PFSK-1 (cell line): Measurements from ENCODE around the gene RGS19.

Experiments used
- FOXP2 ChIP-seq: optimal IDR thresholded peaks from 2 replicates; pipeline ENCODE3; 2011; ENCODE audit warnings: borderline replicate concordance, control low read depth, inconsistent platforms; ENCODE audit not compliant: insufficient read depth; ENCODE audit errors: extremely low read length, extremely low read depth
- POLR2AphosphoS5 ChIP-seq: IDR thresholded peaks from 2 replicates; pipeline ENCODE4 v1.6.1; 2012; ENCODE audit warnings: low read depth, mild to moderate bottlenecking, control low read depth, low read length, moderate library complexity
- SIN3A ChIP-seq: IDR thresholded peaks from 2 replicates; pipeline ENCODE4 v1.6.1; 2012; ENCODE audit warnings: mild to moderate bottlenecking, low read length, moderate library complexity, borderline replicate concordance; ENCODE audit not compliant: insufficient read depth
- TAF1 ChIP-seq: IDR thresholded peaks from 2 replicates; pipeline ENCODE4 v1.6.1; 2012; ENCODE audit warnings: low read length, control low read depth, borderline replicate concordance; ENCODE audit not compliant: insufficient read depth
- TF ChIP-seq, protein P1 (sequence below), 2 experiments: IDR thresholded peaks; 2 replicates each; pipeline versions ENCODE4 v1.6.1 to v1.8.0; 2011 to 2012; ENCODE audit warnings: low read depth in 2 of 2, low read length in 2 of 2, control low read depth in 1 of 2, inconsistent platforms in 1 of 2, mild to moderate bottlenecking in 1 of 2, moderate library complexity in 1 of 2; ENCODE audit not compliant: insufficient read depth in 1 of 2

The RGS19 gene

DNA sequence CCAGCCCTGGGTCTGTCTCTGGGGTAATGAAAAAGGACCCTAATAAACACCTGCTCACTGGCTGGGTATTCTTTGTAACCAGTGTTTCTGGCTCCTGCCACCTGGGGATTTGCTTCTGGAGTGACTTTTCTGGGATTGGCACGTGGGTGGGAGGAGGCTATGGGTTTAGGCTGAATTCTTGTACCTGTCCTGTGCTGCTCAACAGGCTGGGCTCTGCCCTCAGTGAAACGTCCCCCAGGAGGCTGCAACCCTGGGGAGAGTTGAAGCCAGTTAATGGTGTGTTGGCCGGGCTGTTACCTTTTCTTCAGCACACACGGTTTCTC is 21.2 kb upstream of the RGS19 start:
- TF ChIP-seq TAF1 (no peak), FOXP2 (no peak), POLR2AphosphoS5 (no peak), SIN3A (no peak)
- TF ChIP-seq, protein P1, sequence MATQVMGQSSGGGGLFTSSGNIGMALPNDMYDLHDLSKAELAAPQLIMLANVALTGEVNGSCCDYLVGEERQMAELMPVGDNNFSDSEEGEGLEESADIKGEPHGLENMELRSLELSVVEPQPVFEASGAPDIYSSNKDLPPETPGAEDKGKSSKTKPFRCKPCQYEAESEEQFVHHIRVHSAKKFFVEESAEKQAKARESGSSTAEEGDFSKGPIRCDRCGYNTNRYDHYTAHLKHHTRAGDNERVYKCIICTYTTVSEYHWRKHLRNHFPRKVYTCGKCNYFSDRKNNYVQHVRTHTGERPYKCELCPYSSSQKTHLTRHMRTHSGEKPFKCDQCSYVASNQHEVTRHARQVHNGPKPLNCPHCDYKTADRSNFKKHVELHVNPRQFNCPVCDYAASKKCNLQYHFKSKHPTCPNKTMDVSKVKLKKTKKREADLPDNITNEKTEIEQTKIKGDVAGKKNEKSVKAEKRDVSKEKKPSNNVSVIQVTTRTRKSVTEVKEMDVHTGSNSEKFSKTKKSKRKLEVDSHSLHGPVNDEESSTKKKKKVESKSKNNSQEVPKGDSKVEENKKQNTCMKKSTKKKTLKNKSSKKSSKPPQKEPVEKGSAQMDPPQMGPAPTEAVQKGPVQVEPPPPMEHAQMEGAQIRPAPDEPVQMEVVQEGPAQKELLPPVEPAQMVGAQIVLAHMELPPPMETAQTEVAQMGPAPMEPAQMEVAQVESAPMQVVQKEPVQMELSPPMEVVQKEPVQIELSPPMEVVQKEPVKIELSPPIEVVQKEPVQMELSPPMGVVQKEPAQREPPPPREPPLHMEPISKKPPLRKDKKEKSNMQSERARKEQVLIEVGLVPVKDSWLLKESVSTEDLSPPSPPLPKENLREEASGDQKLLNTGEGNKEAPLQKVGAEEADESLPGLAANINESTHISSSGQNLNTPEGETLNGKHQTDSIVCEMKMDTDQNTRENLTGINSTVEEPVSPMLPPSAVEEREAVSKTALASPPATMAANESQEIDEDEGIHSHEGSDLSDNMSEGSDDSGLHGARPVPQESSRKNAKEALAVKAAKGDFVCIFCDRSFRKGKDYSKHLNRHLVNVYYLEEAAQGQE (IDR thresholded peaks at IDR 0.05; ENCODE audit: insufficient read depth in 1 of 2, low read depth in 2 of 2, low read length in 2 of 2), result no peak

- TF ChIP-seq POLR2AphosphoS5, result no peak
- TF ChIP-seq SIN3A, result no peak
- TF ChIP-seq TAF1, result no peak
- no peak for TF ChIP-seq FOXP2
- TF ChIP-seq, protein P1 (IDR thresholded peaks at IDR 0.05; ENCODE audit: insufficient read depth in 1 of 2, low read depth in 2 of 2, low read length in 2 of 2), result no peak
Measured at GRCh38 chr20:64099880-64100565, 20.7 kb upstream of the RGS19 start.

- TF ChIP-seq POLR2AphosphoS5 (no peak), SIN3A (no peak), TAF1 (no peak), FOXP2 (no peak)
- TF ChIP-seq, protein P1 (IDR thresholded peaks at IDR 0.05; ENCODE audit: insufficient read depth in 1 of 2, low read depth in 2 of 2, low read length in 2 of 2), result no peak
Measured at GRCh38 chr20:64099086-64099786, 19.9 kb upstream of the RGS19 start.

- TF ChIP-seq, protein P1 (IDR thresholded peaks at IDR 0.05; ENCODE audit: insufficient read depth in 1 of 2, low read depth in 2 of 2, low read length in 2 of 2), result no peak
- TF ChIP-seq TAF1 (no peak), POLR2AphosphoS5 (no peak), SIN3A (no peak)
Measured at GRCh38 chr20:64098471-64099013, 19.2 kb upstream of the RGS19 start.
